GM23248 (cell line): ENCODE data around the gene RAI2.

Experiments
- EZH2 ChIP-seq: fragments of 200-600 bp; sonication (generic); IDR thresholded peaks from 2 replicates; pipeline ENCODE4 v1.6.1; 2018; ENCODE audit warnings: antibody characterized with exemption, mild to moderate bottlenecking; ENCODE audit not compliant: insufficient read depth, poor library complexity, severe bottlenecking
- EZH2phosphoT487 ChIP-seq: fragments of 200-600 bp; sonication (generic); IDR thresholded peaks from 2 replicates; pipeline ENCODE4 v1.6.1; 2018; ENCODE audit warnings: antibody characterized with exemption, moderate library complexity, mild to moderate bottlenecking, low read depth; ENCODE audit not compliant: insufficient read depth

DNA sequence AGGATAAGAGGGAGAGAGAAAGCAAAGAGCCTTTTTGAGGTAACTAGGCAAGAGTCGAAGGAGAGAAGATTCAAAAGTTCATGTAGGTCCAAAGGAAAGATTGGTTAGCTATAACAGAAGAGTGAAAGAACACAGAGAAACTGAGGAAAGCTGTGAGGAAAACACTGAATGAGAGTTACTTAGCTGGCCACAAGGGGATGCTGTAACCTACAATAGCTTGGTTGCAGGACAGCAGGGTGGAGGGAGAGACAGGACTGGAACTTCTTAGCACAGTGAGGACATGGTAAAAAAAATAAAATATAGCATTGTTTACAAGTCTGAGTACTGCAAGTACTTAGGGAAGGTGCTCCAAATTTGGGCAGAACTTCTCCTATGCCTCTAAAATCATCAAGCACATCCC is 48.3 kb downstream of the RAI2 start:
- TF ChIP-seq EZH2, result no peak
- no peak for TF ChIP-seq EZH2phosphoT487
